A549 (cell line): ENCODE results near the gene CADM1. TPM values are rescaled to one million over a fixed set of nuclear protein-coding genes. Genes with fewer than 3 reads are reported as not detected.

Experiments used
- ATAC-seq, 2 experiments: fragments of 200-7000 bp in 1 of 2; fragments of >200 bp in 1 of 2; cut with Nextera tagmentation in 1 of 2; cut with Tn5 transposase in 1 of 2; 3 replicates each; pipeline versions ENCODE4 v1.8.0 to v1.9.1; 2018 to 2020; ENCODE audit warnings: mild to moderate bottlenecking in 1 of 2, moderate library complexity in 1 of 2
- CTCF ChIA-PET: fragments of 300-600 bp; sonication (Branson Sonifier 250); formaldehyde crosslinking; extraction: SDS; loops from one replicate; lab custom pipeline; 2021; ENCODE audit warnings: antibody characterized with exemption, inconsistent platforms; lab: Yijun Ruan, JAX
- POLR2A ChIA-PET: fragments of 350-600 bp; formaldehyde crosslinking; extraction: SDS; loops from one replicate; lab custom pipeline; 2021; ENCODE audit warnings: antibody characterized with exemption, inconsistent platforms; lab: Yijun Ruan, JAX
- DNase-seq, 2 experiments: peaks; one replicate each; pipeline versions ENCODE4 v3.0.0 to v3.0.0-alpha.2; 2011 to 2016; ENCODE audit warnings: low read depth in 1 of 2, low spot score in 1 of 2
- FAIRE-seq: peaks from 2 replicates; lab custom pipeline; 2011; peaks lifted over from hg19 to GRCh38; lab: Jason Lieb, UNC
- H3K27ac ChIP-seq, 2 experiments: fragments of >200 bp; sonication (Bioruptor Twin); formaldehyde crosslinking; 3 replicates each; pipeline ENCODE4 v1.5.1; 2016 to 2017
- H3K4me1 ChIP-seq: fragments of >200 bp; sonication (Bioruptor Twin); formaldehyde crosslinking; 3 replicates; pipeline ENCODE4 v1.6.1; 2016
- H3K4me2 ChIP-seq: fragments of >200 bp; sonication (Bioruptor Twin); formaldehyde crosslinking; 3 replicates; pipeline ENCODE4 v1.6.1; 2016
- H3K4me3 ChIP-seq: fragments of >200 bp; sonication (Bioruptor Twin); formaldehyde crosslinking; 3 replicates; pipeline ENCODE4 v1.5.1; 2016
- H3K9me3 ChIP-seq: fragments of >200 bp; sonication (Bioruptor Twin); formaldehyde crosslinking; 3 replicates; pipeline ENCODE4 v1.6.1; 2016
- BHLHE40 ChIP-seq: IDR thresholded peaks from 2 replicates; pipeline ENCODE4 v1.6.1; 2012; ENCODE audit warnings: low read depth, low read length, inconsistent platforms
- CEBPB ChIP-seq, 2 experiments: fragments of >200 bp in 1 of 2; sonication (Bioruptor Twin) in 1 of 2; formaldehyde crosslinking in 1 of 2; IDR thresholded peaks; 2 replicates each; pipeline ENCODE4 v1.6.1; 2012 to 2016
- CHD2 ChIP-seq: fragments of 150-350 bp; IDR thresholded peaks from 2 replicates; pipeline ENCODE4 v1.6.1; 2014; ENCODE audit warnings: low read length; ENCODE audit not compliant: partially characterized antibody
- EHF ChIP-seq: fragments of 250-450 bp; sonication (Bioruptor Pico); IDR thresholded peaks from 2 replicates; pipeline ENCODE4 v1.5.0; 2020; ENCODE audit warnings: mild to moderate bottlenecking
- EHMT2 ChIP-seq: fragments of 200-600 bp; sonication (generic); IDR thresholded peaks from 2 replicates; pipeline ENCODE4 v1.6.1; 2016; ENCODE audit warnings: antibody characterized with exemption, low read depth, mild to moderate bottlenecking, moderate library complexity
- EP300 ChIP-seq, 2 experiments: fragments of >200 bp; sonication (Bioruptor Twin); formaldehyde crosslinking; IDR thresholded peaks; 2 replicates in 1 of 2; 3 replicates in 1 of 2; pipeline ENCODE4 v1.6.1; 2016 to 2017
- FOSL2 ChIP-seq, 2 experiments: fragments of 450-650 bp in 1 of 2; fragments of >200 bp in 1 of 2; sonication (Bioruptor Twin) in 1 of 2; formaldehyde crosslinking; IDR thresholded peaks; 2 replicates each; pipeline versions ENCODE4 v1.5.0 to v1.6.1; 2016 to 2020; ENCODE audit warnings: mild to moderate bottlenecking in 1 of 2, moderate library complexity in 1 of 2
- GATA3 ChIP-seq: IDR thresholded peaks from 2 replicates; pipeline ENCODE4 v1.6.1; 2012; ENCODE audit warnings: borderline replicate concordance
- JUNB ChIP-seq: fragments of >200 bp; sonication (Bioruptor Twin); formaldehyde crosslinking; IDR thresholded peaks from 2 replicates; pipeline ENCODE4 v1.6.1; 2016
- KDM5A ChIP-seq: fragments of 200-600 bp; sonication (generic); IDR thresholded peaks from 2 replicates; pipeline ENCODE4 v1.6.1; 2016; ENCODE audit warnings: antibody characterized with exemption, mild to moderate bottlenecking
- MAZ ChIP-seq: fragments of 150-350 bp; IDR thresholded peaks from 2 replicates; pipeline ENCODE4 v1.6.1; 2014; ENCODE audit warnings: antibody characterized with exemption, low read depth, low read length, borderline replicate concordance
- MYC ChIP-seq: IDR thresholded peaks from 2 replicates; pipeline ENCODE4 v1.6.1; 2012; ENCODE audit warnings: mild to moderate bottlenecking, inconsistent platforms, low read length, improper control_type of control experiment, borderline replicate concordance
- NPAS2 ChIP-seq: fragments of 250-450 bp; sonication (Bioruptor Pico); IDR thresholded peaks from 2 replicates; pipeline ENCODE4 v1.8.0; 2022; ENCODE audit warnings: mild to moderate bottlenecking, moderate library complexity, borderline replicate concordance
- RARB ChIP-seq: fragments of 250-450 bp; sonication (Bioruptor Pico); IDR thresholded peaks from 2 replicates; pipeline ENCODE4 v1.8.0; 2021; ENCODE audit warnings: mild to moderate bottlenecking, moderate library complexity
- RNF2 ChIP-seq: fragments of 200-600 bp; sonication (generic); IDR thresholded peaks from 2 replicates; pipeline ENCODE4 v1.6.1; 2016; ENCODE audit warnings: low read depth, mild to moderate bottlenecking, antibody characterized with exemption, moderate library complexity, borderline replicate concordance
- ZC3H11A ChIP-seq: fragments of 450-650 bp; IDR thresholded peaks from 2 replicates; pipeline ENCODE4 v1.6.1; 2014; ENCODE audit warnings: antibody characterized with exemption, mild to moderate bottlenecking
- ZNF302 ChIP-seq: fragments of 250-450 bp; sonication (Bioruptor Pico); IDR thresholded peaks from 2 replicates; pipeline ENCODE4 v1.9.0; 2021; ENCODE audit warnings: inconsistent platforms, mild to moderate bottlenecking, moderate library complexity
- WGBS: methylation state at CpG from one replicate; pipeline ENCODE4 v1.1.6; 2017; ENCODE audit errors: missing lambda C conversion rate; 5-methylcytosine and 5-hydroxymethylcytosine counted together
- polyA plus RNA-seq, 4 experiments: library from polyadenylated mRNA; depleted of rRNA in 3 of 4; stranded (reverse); fragments of >200 nt; fragmentation: RNase III in 1 of 4; extraction: RNeasy Plus Mini Kit Qiagen cat#74134 plus additional on column Dnase treatment in 1 of 4; gene quantifications; 2 replicates in 3 of 4; 3 replicates in 1 of 4; pipeline ENCODE4 v1.2.3, GENCODE V29; 2011 to 2017
- TF ChIP-seq, protein P1 (sequence below): IDR thresholded peaks from 2 replicates; pipeline ENCODE4 v1.6.1; 2012; ENCODE audit warnings: low read depth, borderline replicate concordance
- TF ChIP-seq, protein P2 (sequence below): IDR thresholded peaks from 2 replicates; pipeline ENCODE4 v1.6.1; 2012
- TF ChIP-seq, protein P3 (sequence below): fragments of >200 bp; sonication (Bioruptor Twin); formaldehyde crosslinking; IDR thresholded peaks from 2 replicates; pipeline ENCODE4 v1.6.1; 2016

CADM1 gene
- polyA plus RNA-seq, 2 of the 4 experiments (the other 2 are of a cell fraction), result 33.4 to 36.7 TPM

GRCh38 chr11:115528225-115528624 is 24.0 kb upstream of the CADM1 start:
- 32% methylated on average over 6 of the region's 6 CpGs for WGBS
- FAIRE-seq, result no peak
- Histone ChIP-seq H3K4me1 (no peaks in the 10 kb centered on the region), H3K4me2 (no peak overlapping the region), H3K9me3 (no peaks in the 10 kb centered on the region), H3K4me3 (no peak overlapping the region)
- no peak for DNase-seq
- CTCF ChIA-PET, result no interaction called here
- ATAC-seq, result peak in 1 of 2 experiments; percentile 54; a peak in 2 of 6 replicates
- TF ChIP-seq, protein P1, sequence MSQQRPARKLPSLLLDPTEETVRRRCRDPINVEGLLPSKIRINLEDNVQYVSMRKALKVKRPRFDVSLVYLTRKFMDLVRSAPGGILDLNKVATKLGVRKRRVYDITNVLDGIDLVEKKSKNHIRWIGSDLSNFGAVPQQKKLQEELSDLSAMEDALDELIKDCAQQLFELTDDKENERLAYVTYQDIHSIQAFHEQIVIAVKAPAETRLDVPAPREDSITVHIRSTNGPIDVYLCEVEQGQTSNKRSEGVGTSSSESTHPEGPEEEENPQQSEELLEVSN, result no peak
- TF ChIP-seq ZNF302 (no peak), MAZ (no peak), EHMT2 (no peak), KDM5A (no peak), RNF2 (no peak), GATA3 (no peak)
- TF ChIP-seq, protein P2, sequence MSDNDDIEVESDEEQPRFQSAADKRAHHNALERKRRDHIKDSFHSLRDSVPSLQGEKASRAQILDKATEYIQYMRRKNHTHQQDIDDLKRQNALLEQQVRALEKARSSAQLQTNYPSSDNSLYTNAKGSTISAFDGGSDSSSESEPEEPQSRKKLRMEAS, result no peak
- TF ChIP-seq, all 56 proteins: peak for 0
- H3K27ac ChIP-seq, result no peak overlapping the region
- POLR2A ChIA-PET, result no interaction called here

GRCh38 chr11:115527534-115528125 is 23.4 kb upstream of the CADM1 start:
- no peak for TF ChIP-seq ZNF302
- TF ChIP-seq EHF (CRISPR knock-in tag), result no peak
- TF ChIP-seq, protein P3, sequence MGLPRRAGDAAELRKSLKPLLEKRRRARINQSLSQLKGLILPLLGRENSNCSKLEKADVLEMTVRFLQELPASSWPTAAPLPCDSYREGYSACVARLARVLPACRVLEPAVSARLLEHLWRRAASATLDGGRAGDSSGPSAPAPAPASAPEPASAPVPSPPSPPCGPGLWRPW, result no peak
- no peak for TF ChIP-seq ZC3H11A
- no peak for TF ChIP-seq BHLHE40
- no peak for TF ChIP-seq CEBPB (IDR thresholded peaks at IDR 0.05)
- no peak for TF ChIP-seq EP300 (IDR thresholded peaks at IDR 0.05)
- no peak for TF ChIP-seq JUNB
- TF ChIP-seq, protein P1, result no peak
- TF ChIP-seq MYC, result no peak
- TF ChIP-seq NPAS2, result no peak
- no peak for TF ChIP-seq RARB
- no peak for TF ChIP-seq CHD2
- no peaks in the 10 kb centered on the region for H3K9me3 ChIP-seq
- no peak overlapping the region for H3K4me2 ChIP-seq
- CTCF ChIA-PET, result no interaction called here
- WGBS, result 82% methylated on average over 2 of the region's 2 CpGs
- no peak overlapping the region for H3K27ac ChIP-seq
- FAIRE-seq (no peak), ATAC-seq (no peak), DNase-seq (no peak)
- no peak overlapping the region for H3K4me3 ChIP-seq
- POLR2A ChIA-PET, result no interaction called here
- H3K4me1 ChIP-seq, result no peaks in the 10 kb centered on the region

DNA sequence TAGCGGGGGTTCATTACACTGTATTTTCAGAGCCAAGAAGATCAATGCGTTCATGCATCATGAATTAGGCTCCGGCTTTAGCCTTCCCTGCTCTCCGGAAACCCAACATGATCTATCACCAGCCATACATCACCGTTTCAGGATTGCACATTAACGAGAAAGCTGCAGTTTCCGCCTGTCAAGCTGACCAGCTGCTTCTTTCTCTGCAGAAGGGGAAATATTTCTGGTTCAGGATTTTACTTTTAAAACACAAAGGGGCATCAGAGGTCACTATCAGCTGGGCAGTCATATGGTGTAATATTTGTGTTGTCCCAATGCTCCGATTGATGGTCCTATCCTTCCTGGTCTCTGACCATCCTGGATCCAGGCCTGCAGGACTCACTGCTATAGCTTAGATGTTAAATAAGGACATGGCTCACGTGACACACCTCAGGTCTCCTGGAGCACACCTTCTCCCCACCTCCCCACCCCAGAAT is 21.4 kb upstream of the CADM1 start:
- ATAC-seq (no peak), FAIRE-seq (no peak), DNase-seq (no peak)
- no peak overlapping the region for H3K4me2 ChIP-seq
- ChIA-PET POLR2A (no interaction called here), CTCF (interaction anchor here (1.5 kb wide), 1 partner anchor 10 kb away, joined by 4 read pairs; no protein-coding TSS in a partner anchor)
- no peak for TF ChIP-seq JUNB
- TF ChIP-seq FOSL2 (IDR thresholded peaks at IDR 0.05), result no peak
- no peak for TF ChIP-seq FOSL2 (CRISPR knock-in tag; IDR thresholded peaks at IDR 0.05)
- no peaks in the 10 kb centered on the region for H3K4me1 ChIP-seq
- H3K4me3 ChIP-seq, result no peak overlapping the region
- H3K27ac ChIP-seq, result no peak overlapping the region
- 53% methylated on average over 9 of the region's 9 CpGs for WGBS
- no peaks in the 10 kb centered on the region for H3K9me3 ChIP-seq
